A549 (cell line): ENCODE data around the gene USP25.

Experiments used
- CHD4 ChIP-seq: fragments of 200-600 bp; sonication (generic); IDR thresholded peaks from 2 replicates; pipeline ENCODE4 v1.6.1; 2016; ENCODE audit warnings: antibody characterized with exemption, mild to moderate bottlenecking, borderline replicate concordance
- POLR2A ChIP-seq: IDR thresholded peaks from 2 replicates; pipeline ENCODE4 v1.6.1; 2012; ENCODE audit warnings: mild to moderate bottlenecking, low read length
- POLR2AphosphoS2 ChIP-seq: conservative IDR thresholded peaks from 2 replicates; pipeline ENCODE4 v1.6.1; 2012; ENCODE audit warnings: low read length, improper control_type of control experiment, inconsistent platforms
- RAD21 ChIP-seq, 2 experiments: fragments of >200 bp in 1 of 2; sonication (Bioruptor Twin) in 1 of 2; formaldehyde crosslinking in 1 of 2; IDR thresholded peaks in 1 of 2; conservative IDR thresholded peaks in 1 of 2; 2 replicates in 1 of 2; 3 replicates in 1 of 2; pipeline ENCODE4 v1.6.1; 2012 to 2018; ENCODE audit warnings: inconsistent platforms in 1 of 2
- RFX5 ChIP-seq: fragments of 450-650 bp; IDR thresholded peaks from 2 replicates; pipeline ENCODE4 v1.7.1; 2014; ENCODE audit warnings: antibody characterized with exemption, mild to moderate bottlenecking, moderate library complexity
- TF ChIP-seq, protein P1 (sequence below): fragments of >200 bp; sonication (Bioruptor Twin); formaldehyde crosslinking; IDR thresholded peaks from 3 replicates; pipeline ENCODE4 v1.5.1; 2016

DNA sequence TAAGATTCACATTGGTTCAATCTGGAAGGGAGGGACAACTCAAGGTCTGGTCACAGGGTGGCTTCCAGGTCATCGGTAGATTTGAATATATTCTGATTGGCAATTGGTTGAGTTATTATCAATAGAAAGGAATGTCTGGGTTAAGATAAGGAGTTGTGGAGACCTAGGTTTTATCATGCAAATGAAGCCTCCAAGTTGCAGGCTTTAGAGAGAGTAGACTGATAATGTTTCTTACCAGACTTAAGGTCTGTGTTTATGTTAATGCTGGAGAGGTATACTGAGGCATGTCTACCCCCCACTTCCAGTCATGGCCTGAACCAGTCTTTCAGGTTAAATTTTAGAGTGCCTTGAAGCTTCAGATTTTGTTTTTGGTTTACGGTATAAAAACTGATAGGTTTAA, 29.7 kb downstream of the USP25 start:
- TF ChIP-seq, protein P1, sequence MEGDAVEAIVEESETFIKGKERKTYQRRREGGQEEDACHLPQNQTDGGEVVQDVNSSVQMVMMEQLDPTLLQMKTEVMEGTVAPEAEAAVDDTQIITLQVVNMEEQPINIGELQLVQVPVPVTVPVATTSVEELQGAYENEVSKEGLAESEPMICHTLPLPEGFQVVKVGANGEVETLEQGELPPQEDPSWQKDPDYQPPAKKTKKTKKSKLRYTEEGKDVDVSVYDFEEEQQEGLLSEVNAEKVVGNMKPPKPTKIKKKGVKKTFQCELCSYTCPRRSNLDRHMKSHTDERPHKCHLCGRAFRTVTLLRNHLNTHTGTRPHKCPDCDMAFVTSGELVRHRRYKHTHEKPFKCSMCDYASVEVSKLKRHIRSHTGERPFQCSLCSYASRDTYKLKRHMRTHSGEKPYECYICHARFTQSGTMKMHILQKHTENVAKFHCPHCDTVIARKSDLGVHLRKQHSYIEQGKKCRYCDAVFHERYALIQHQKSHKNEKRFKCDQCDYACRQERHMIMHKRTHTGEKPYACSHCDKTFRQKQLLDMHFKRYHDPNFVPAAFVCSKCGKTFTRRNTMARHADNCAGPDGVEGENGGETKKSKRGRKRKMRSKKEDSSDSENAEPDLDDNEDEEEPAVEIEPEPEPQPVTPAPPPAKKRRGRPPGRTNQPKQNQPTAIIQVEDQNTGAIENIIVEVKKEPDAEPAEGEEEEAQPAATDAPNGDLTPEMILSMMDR = no peak
- no peak for TF ChIP-seq RAD21 (conservative IDR thresholded peaks at IDR 0.05 in 1 of 2, IDR thresholded peaks at IDR 0.05 in 1 of 2)
- TF ChIP-seq RFX5 = no peak
- no peak for TF ChIP-seq CHD4
- TF ChIP-seq POLR2AphosphoS2 = no peak
- TF ChIP-seq POLR2A = no peak
